Smooth muscle cell (in vitro differentiated cells): ENCODE measurements around the gene LYSMD4. TPM values are rescaled to one million over a fixed set of nuclear protein-coding genes. Genes with fewer than 3 reads are reported as not detected.

Experiments used
- DNase-seq: peaks from one replicate; lab custom pipeline; 2025; ENCODE audit not compliant: unreplicated experiment; lab: John Stamatoyannopoulos, UW
- H2AFZ ChIP-seq: fragments of 200-600 bp; sonication (generic); 2 replicates; pipeline ENCODE4 v1.6.0; 2016; ENCODE audit warnings: antibody characterized with exemption, low read depth, mild to moderate bottlenecking
- H3F3A ChIP-seq: fragments of 200-600 bp; sonication (generic); 2 replicates; pipeline ENCODE4 v1.6.0; 2017; ENCODE audit warnings: antibody characterized with exemption, low read depth
- H3K27ac ChIP-seq: fragments of 200-600 bp; sonication (generic); 2 replicates; pipeline ENCODE4 v1.5.1; 2016; ENCODE audit warnings: low read depth, mild to moderate bottlenecking
- H3K27me3 ChIP-seq: fragments of 200-600 bp; sonication (generic); 2 replicates; pipeline ENCODE4 v1.6.1; 2016; ENCODE audit warnings: low read depth, mild to moderate bottlenecking
- H3K36me3 ChIP-seq: fragments of 200-600 bp; sonication (generic); 2 replicates; pipeline ENCODE4 v1.5.1; 2016; ENCODE audit warnings: low read depth
- H3K4me1 ChIP-seq: fragments of 200-600 bp; sonication (generic); 2 replicates; pipeline ENCODE4 v1.5.1; 2016; ENCODE audit warnings: low read depth
- H3K4me2 ChIP-seq: fragments of 200-600 bp; sonication (generic); 2 replicates; pipeline ENCODE4 v1.6.0; 2016; ENCODE audit warnings: mild to moderate bottlenecking
- H3K4me3 ChIP-seq: fragments of 200-600 bp; sonication (generic); 2 replicates; pipeline ENCODE4 v1.5.1; 2016; ENCODE audit warnings: mild to moderate bottlenecking
- H3K79me2 ChIP-seq: fragments of 200-600 bp; sonication (generic); 2 replicates; pipeline ENCODE4 v1.6.0; 2016; ENCODE audit warnings: low read depth, mild to moderate bottlenecking
- H3K9ac ChIP-seq: fragments of 200-600 bp; sonication (generic); 2 replicates; pipeline ENCODE4 v1.6.0; 2016; ENCODE audit warnings: low read depth
- H3K9me3 ChIP-seq: fragments of 200-600 bp; sonication (generic); replicated peaks from 2 replicates; pipeline ENCODE4 v1.5.1; 2016; ENCODE audit warnings: low read depth
- H4K20me1 ChIP-seq: fragments of 200-600 bp; sonication (generic); 2 replicates; pipeline ENCODE4 v1.6.0; 2016; ENCODE audit warnings: low read depth
- CTCF ChIP-seq: fragments of 200-600 bp; sonication (generic); IDR thresholded peaks from 2 replicates; pipeline ENCODE4 v1.5.1; 2017; ENCODE audit warnings: borderline replicate concordance, mild to moderate bottlenecking, antibody characterized with exemption; ENCODE audit not compliant: insufficient read depth, poor library complexity, severe bottlenecking
- WGBS: methylation state at CpG from one replicate; pipeline ENCODE4 v1.1.7; 2016; ENCODE audit warnings: low lambda C conversion rate; 5-methylcytosine and 5-hydroxymethylcytosine counted together
- polyA plus RNA-seq: library from polyadenylated mRNA; unstranded; fragments of >200 nt; fragmentation: Nextera tagmentation; extraction: Ambion mirVana; gene quantifications from 2 replicates; pipeline ENCODE4 v1.2.1, GENCODE V29; 2016
- total RNA-seq: library from RNA; depleted of rRNA; stranded (reverse); fragments of >200 nt; gene quantifications from 2 replicates; pipeline ENCODE4 v1.2.3, GENCODE V29; 2014

The LYSMD4 gene
- total and polyA plus RNA-seq, 2 experiments from 2014 or later, result 4.4 to 6.0 TPM

DNA sequence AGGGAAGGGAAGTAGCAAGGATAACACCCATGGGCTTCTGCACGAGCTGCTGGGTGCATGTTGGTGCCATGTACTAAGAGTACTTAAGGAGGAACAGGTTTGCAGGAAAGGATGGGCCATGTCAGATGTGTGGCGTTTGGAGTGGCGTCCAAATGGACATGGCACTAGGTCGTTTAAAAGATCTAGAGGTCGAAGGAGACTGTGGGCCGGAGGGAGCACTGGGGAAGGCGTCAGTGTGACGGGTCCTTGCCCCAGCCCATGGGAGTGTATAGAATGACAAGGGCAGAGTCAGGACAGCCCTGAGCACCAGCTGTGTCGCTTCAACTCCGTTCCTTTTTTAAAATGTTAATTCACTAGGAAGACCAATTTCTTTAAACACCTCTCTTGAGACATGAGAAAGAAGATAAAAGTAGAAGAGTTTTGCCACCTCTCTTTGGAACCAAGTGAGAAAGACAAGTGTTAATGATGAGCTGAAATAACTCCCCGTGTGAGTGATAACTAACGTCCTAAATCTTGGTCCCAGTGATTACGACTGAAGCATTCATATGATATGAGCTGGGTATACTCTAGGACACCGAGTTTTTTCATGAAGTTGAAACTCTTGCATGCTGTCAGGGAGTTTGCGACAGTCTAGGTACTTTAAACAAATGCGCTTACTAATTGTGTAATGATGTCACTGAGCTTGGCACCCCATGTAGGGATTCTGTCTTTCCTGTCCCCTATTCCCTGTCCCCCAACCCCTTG lies 23.8 kb downstream of the LYSMD4 start:
- H3K27ac ChIP-seq, result peak overlapping the region; percentile 55
- H2AFZ ChIP-seq, result no peak overlapping the region
- WGBS, result 88% methylated on average over 16 of the region's 16 CpGs

DNA sequence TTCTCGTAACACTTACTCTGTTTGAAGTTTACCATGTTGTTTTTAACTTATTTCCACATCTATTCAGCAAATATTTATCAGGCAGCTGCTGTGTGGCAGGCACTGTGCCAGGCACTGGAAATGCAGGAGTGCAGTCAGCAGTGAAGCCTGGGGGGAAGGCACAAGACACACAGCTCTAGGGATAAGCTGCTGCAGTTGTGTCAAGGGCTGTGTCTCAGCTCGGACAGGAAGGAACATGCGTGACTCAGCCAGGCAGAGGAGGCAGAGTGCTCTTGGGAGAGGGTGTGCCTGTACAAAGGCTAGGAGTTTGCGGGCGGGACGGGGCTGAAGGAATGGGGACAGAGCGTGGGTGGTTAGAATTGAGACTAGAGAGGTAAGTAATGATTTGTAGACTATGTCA lies 24.7 kb downstream of the LYSMD4 start:
- Histone ChIP-seq H4K20me1 (peaks cover 17% of the 10 kb centered on the region), H3F3A (peaks cover 5% of the 10 kb centered on the region), H3K9ac (peak overlapping the region; percentile 3), H3K4me2 (peak overlapping the region; percentile 54), H3K4me1 (no peaks in the 10 kb centered on the region), H3K36me3 (peaks cover 6% of the 10 kb centered on the region), H3K27ac (peak overlapping the region; percentile 55), H3K79me2 (no peaks in the 10 kb centered on the region), H2AFZ (no peak overlapping the region), H3K9me3 (no peaks in the 10 kb centered on the region), H3K27me3 (no peaks in the 10 kb centered on the region), H3K4me3 (no peak overlapping the region)
- DNase-seq, result peak; percentile 14
- TF ChIP-seq CTCF, result no peak
- WGBS, result 34% methylated on average over 7 of the region's 7 CpGs

More for the DNA sequence above, 23.8 kb downstream of the LYSMD4 start:
- no peak overlapping the region for H3K9ac ChIP-seq
- no peak for TF ChIP-seq CTCF
- H3K27me3 ChIP-seq, result no peaks in the 10 kb centered on the region
- no peaks in the 10 kb centered on the region for H3K9me3 ChIP-seq
- H4K20me1 ChIP-seq, result peaks cover 17% of the 10 kb centered on the region
- no peak for DNase-seq
- no peaks in the 10 kb centered on the region for H3K4me1 ChIP-seq
- H3K4me2 ChIP-seq, result no peak overlapping the region
- H3K4me3 ChIP-seq, result no peak overlapping the region
- peaks cover 5% of the 10 kb centered on the region for H3F3A ChIP-seq
- no peaks in the 10 kb centered on the region for H3K79me2 ChIP-seq
- peaks cover 8% of the 10 kb centered on the region for H3K36me3 ChIP-seq

- DNase-seq, result no peak
- H3K9me3 ChIP-seq, result no peaks in the 10 kb centered on the region
- H3F3A ChIP-seq, result peaks cover 13% of the 10 kb centered on the region
- H3K79me2 ChIP-seq, result no peaks in the 10 kb centered on the region
- 85% methylated on average over 11 of the region's 11 CpGs for WGBS
- peaks cover 17% of the 10 kb centered on the region for H4K20me1 ChIP-seq
- H3K27ac ChIP-seq, result peak overlapping the region; percentile 55
- no peak overlapping the region for H2AFZ ChIP-seq
- peaks cover 5% of the 10 kb centered on the region for H3K4me1 ChIP-seq
- H3K4me2 ChIP-seq, result peak overlapping the region; percentile 54
- no peaks in the 10 kb centered on the region for H3K27me3 ChIP-seq
- H3K36me3 ChIP-seq, result no peaks in the 10 kb centered on the region
- no peak overlapping the region for H3K4me3 ChIP-seq
- peak overlapping the region; percentile 3 for H3K9ac ChIP-seq
- no peak for TF ChIP-seq CTCF
Measured at GRCh38 chr15:99707473-99708270, 25.6 kb downstream of the LYSMD4 start.
